A549 (cell line): ENCODE measurements around the gene TNS3. TPM values are rescaled to one million over a fixed set of nuclear protein-coding genes. Genes with fewer than 3 reads are reported as not detected.
A peak's percentile ranks its signal among the peaks of the same experiment; 100 is the strongest.

ENCODE experiments used
- ATAC-seq, 2 experiments: fragments of 200-7000 bp in 1 of 2; fragments of >200 bp in 1 of 2; cut with Nextera tagmentation in 1 of 2; cut with Tn5 transposase in 1 of 2; 3 replicates each; pipeline versions ENCODE4 v1.8.0 to v1.9.1; 2018 to 2020; ENCODE audit warnings: mild to moderate bottlenecking in 1 of 2, moderate library complexity in 1 of 2
- CTCF ChIA-PET: fragments of 300-600 bp; sonication (Branson Sonifier 250); formaldehyde crosslinking; extraction: SDS; loops from one replicate; lab custom pipeline; 2021; ENCODE audit warnings: antibody characterized with exemption, inconsistent platforms; lab: Yijun Ruan, JAX
- POLR2A ChIA-PET: fragments of 350-600 bp; formaldehyde crosslinking; extraction: SDS; loops from one replicate; lab custom pipeline; 2021; ENCODE audit warnings: antibody characterized with exemption, inconsistent platforms; lab: Yijun Ruan, JAX
- DNase-seq, 2 experiments: peaks; one replicate each; pipeline versions ENCODE4 v3.0.0 to v3.0.0-alpha.2; 2011 to 2016; ENCODE audit warnings: low read depth in 1 of 2, low spot score in 1 of 2
- FAIRE-seq: peaks from 2 replicates; lab custom pipeline; 2011; peaks lifted over from hg19 to GRCh38; lab: Jason Lieb, UNC
- H3K27ac ChIP-seq, 2 experiments: fragments of >200 bp; sonication (Bioruptor Twin); formaldehyde crosslinking; 3 replicates each; pipeline ENCODE4 v1.5.1; 2016 to 2017
- H3K4me1 ChIP-seq: fragments of >200 bp; sonication (Bioruptor Twin); formaldehyde crosslinking; 3 replicates; pipeline ENCODE4 v1.6.1; 2016
- H3K4me2 ChIP-seq: fragments of >200 bp; sonication (Bioruptor Twin); formaldehyde crosslinking; 3 replicates; pipeline ENCODE4 v1.6.1; 2016
- H3K4me3 ChIP-seq: fragments of >200 bp; sonication (Bioruptor Twin); formaldehyde crosslinking; 3 replicates; pipeline ENCODE4 v1.5.1; 2016
- H3K9me3 ChIP-seq: fragments of >200 bp; sonication (Bioruptor Twin); formaldehyde crosslinking; 3 replicates; pipeline ENCODE4 v1.6.1; 2016
- CBX2 ChIP-seq: fragments of 200-600 bp; sonication (generic); IDR thresholded peaks from 2 replicates; pipeline ENCODE4 v1.6.1; 2016; ENCODE audit warnings: low read depth, mild to moderate bottlenecking, borderline replicate concordance
- CTCF ChIP-seq: fragments of >200 bp; sonication (Bioruptor Twin); formaldehyde crosslinking; IDR thresholded peaks from 3 replicates; pipeline ENCODE4 v1.5.1; 2016
- E2F6 ChIP-seq: IDR thresholded peaks from 2 replicates; pipeline ENCODE4 v1.6.1; 2012; ENCODE audit warnings: low read depth, borderline replicate concordance
- EHF ChIP-seq: fragments of 250-450 bp; sonication (Bioruptor Pico); IDR thresholded peaks from 2 replicates; pipeline ENCODE4 v1.5.0; 2020; ENCODE audit warnings: mild to moderate bottlenecking
- EHMT2 ChIP-seq: fragments of 200-600 bp; sonication (generic); IDR thresholded peaks from 2 replicates; pipeline ENCODE4 v1.6.1; 2016; ENCODE audit warnings: antibody characterized with exemption, low read depth, mild to moderate bottlenecking, moderate library complexity
- EP300 ChIP-seq, 2 experiments: fragments of >200 bp; sonication (Bioruptor Twin); formaldehyde crosslinking; IDR thresholded peaks; 2 replicates in 1 of 2; 3 replicates in 1 of 2; pipeline ENCODE4 v1.6.1; 2016 to 2017
- ESRRA ChIP-seq: fragments of 150-350 bp; IDR thresholded peaks from 2 replicates; pipeline ENCODE4 v1.6.1; 2014; ENCODE audit warnings: mild to moderate bottlenecking, low read length, borderline replicate concordance
- FOSL2 ChIP-seq, 2 experiments: fragments of 450-650 bp in 1 of 2; fragments of >200 bp in 1 of 2; sonication (Bioruptor Twin) in 1 of 2; formaldehyde crosslinking; IDR thresholded peaks; 2 replicates each; pipeline versions ENCODE4 v1.5.0 to v1.6.1; 2016 to 2020; ENCODE audit warnings: mild to moderate bottlenecking in 1 of 2, moderate library complexity in 1 of 2
- FOXS1 ChIP-seq: fragments of 250-450 bp; sonication (Bioruptor Pico); IDR thresholded peaks from 2 replicates; pipeline ENCODE4 v1.5.0; 2020; ENCODE audit warnings: mild to moderate bottlenecking, moderate library complexity
- GATA3 ChIP-seq: IDR thresholded peaks from 2 replicates; pipeline ENCODE4 v1.6.1; 2012; ENCODE audit warnings: borderline replicate concordance
- HDAC2 ChIP-seq: fragments of 200-600 bp; sonication (generic); IDR thresholded peaks from 2 replicates; pipeline ENCODE4 v1.6.1; 2016
- HOXB5 ChIP-seq: fragments of 250-450 bp; sonication (Bioruptor Pico); IDR thresholded peaks from 2 replicates; pipeline ENCODE4 v1.5.0; 2020; ENCODE audit warnings: mild to moderate bottlenecking, moderate library complexity
- JUNB ChIP-seq: fragments of >200 bp; sonication (Bioruptor Twin); formaldehyde crosslinking; IDR thresholded peaks from 2 replicates; pipeline ENCODE4 v1.6.1; 2016
- NFE2L2 ChIP-seq: fragments of 150-350 bp; conservative IDR thresholded peaks from 2 replicates; pipeline ENCODE4 v1.6.1; 2014; ENCODE audit warnings: low read length
- PHF8 ChIP-seq: fragments of 200-600 bp; sonication (generic); IDR thresholded peaks from 2 replicates; pipeline ENCODE4 v1.6.1; 2016; ENCODE audit warnings: low read depth, mild to moderate bottlenecking, antibody characterized with exemption, moderate library complexity, borderline replicate concordance
- RNF2 ChIP-seq: fragments of 200-600 bp; sonication (generic); IDR thresholded peaks from 2 replicates; pipeline ENCODE4 v1.6.1; 2016; ENCODE audit warnings: low read depth, mild to moderate bottlenecking, antibody characterized with exemption, moderate library complexity, borderline replicate concordance
- TFCP2L1 ChIP-seq: fragments of 250-450 bp; sonication (Bioruptor Pico); IDR thresholded peaks from 2 replicates; pipeline ENCODE4 v1.5.0; 2021; ENCODE audit warnings: mild to moderate bottlenecking
- ZC3H11A ChIP-seq: fragments of 450-650 bp; IDR thresholded peaks from 2 replicates; pipeline ENCODE4 v1.6.1; 2014; ENCODE audit warnings: antibody characterized with exemption, mild to moderate bottlenecking
- WGBS: methylation state at CpG from one replicate; pipeline ENCODE4 v1.1.6; 2017; ENCODE audit errors: missing lambda C conversion rate; 5-methylcytosine and 5-hydroxymethylcytosine counted together
- polyA plus RNA-seq, 4 experiments: library from polyadenylated mRNA; depleted of rRNA in 3 of 4; stranded (reverse); fragments of >200 nt; fragmentation: RNase III in 1 of 4; extraction: RNeasy Plus Mini Kit Qiagen cat#74134 plus additional on column Dnase treatment in 1 of 4; gene quantifications; 2 replicates in 3 of 4; 3 replicates in 1 of 4; pipeline ENCODE4 v1.2.3, GENCODE V29; 2011 to 2017
- TF ChIP-seq, protein P1 (sequence below): IDR thresholded peaks from 2 replicates; pipeline ENCODE4 v1.6.1; 2012
- TF ChIP-seq, protein P2 (sequence below): fragments of 250-450 bp; sonication (Bioruptor Pico); IDR thresholded peaks from 2 replicates; pipeline ENCODE4 v1.5.0; 2021; ENCODE audit warnings: mild to moderate bottlenecking, moderate library complexity, borderline replicate concordance
- TF ChIP-seq, protein P3 (sequence below): fragments of 150-350 bp; IDR thresholded peaks from 2 replicates; pipeline ENCODE4 v1.6.1; 2014; ENCODE audit warnings: low read depth, mild to moderate bottlenecking, low read length
- TF ChIP-seq, protein P4 (sequence below): fragments of 450-650 bp; IDR thresholded peaks from 2 replicates; pipeline ENCODE4 v1.6.1; 2014; ENCODE audit warnings: antibody characterized with exemption
- TF ChIP-seq, protein P5 (sequence below): fragments of >200 bp; sonication (Bioruptor Twin); formaldehyde crosslinking; IDR thresholded peaks from 2 replicates; pipeline ENCODE4 v1.6.1; 2016

Gene TNS3
- polyA plus RNA-seq, 2 of the 4 experiments (the other 2 are of a cell fraction) = 107 to 134 TPM

GRCh38 chr7:47292832-47293309, 289.0 kb downstream of the TNS3 start:
- POLR2A ChIA-PET = no interaction called here
- Histone ChIP-seq H3K9me3 (no peaks in the 10 kb centered on the region), H3K4me2 (no peak overlapping the region), H3K27ac (peak overlapping the region in 1 of 2 experiments; percentile 77; a peak in 2 of 6 replicates), H3K4me3 (no peak overlapping the region)
- TF ChIP-seq FOSL2 (IDR thresholded peaks at IDR 0.05) = no peak
- no peak for TF ChIP-seq FOSL2 (CRISPR knock-in tag; IDR thresholded peaks at IDR 0.05)
- no peak for TF ChIP-seq NFE2L2
- TF ChIP-seq, all 56 proteins: peak for 0
- peaks cover 47% of the 10 kb centered on the region for H3K4me1 ChIP-seq
- no peak for DNase-seq
- no peak for FAIRE-seq
- ATAC-seq = no peak
- CTCF ChIA-PET = interaction anchor here (1.2 to 5.8 kb wide), 3 partner anchors 25 to 39 kb away, joined by 3 to 19 read pairs (median 4); no protein-coding TSS in a partner anchor
- WGBS = 75% methylated on average over 4 of the region's 4 CpGs

GRCh38 chr7:47291461-47292081, 290.3 kb downstream of the TNS3 start:
- POLR2A ChIA-PET = no interaction called here
- peak; percentile 43 to 56 for DNase-seq
- Histone ChIP-seq H3K4me3 (no peak overlapping the region), H3K27ac (peak overlapping the region; percentile 61 to 77), H3K4me1 (peaks cover 47% of the 10 kb centered on the region), H3K9me3 (no peaks in the 10 kb centered on the region), H3K4me2 (peak overlapping the region; percentile 55)
- CTCF ChIA-PET = interaction anchor here (5.8 kb wide), 1 partner anchor 26 kb away, joined by 19 read pairs; no protein-coding TSS in a partner anchor
- 30% methylated on average over 4 of the region's 4 CpGs for WGBS
- TF ChIP-seq GATA3 (no peak), FOSL2 (IDR thresholded peaks at IDR 0.05) (no peak), FOSL2 (CRISPR knock-in tag; IDR thresholded peaks at IDR 0.05) (peak; percentile 37), JUNB (peak; percentile 61), EP300 (IDR thresholded peaks at IDR 0.05) (0 out of 5 replicates have a peak, but pooled peaks of 1 of the 2 experiments have one; percentile 19)
- TF ChIP-seq, protein P1, sequence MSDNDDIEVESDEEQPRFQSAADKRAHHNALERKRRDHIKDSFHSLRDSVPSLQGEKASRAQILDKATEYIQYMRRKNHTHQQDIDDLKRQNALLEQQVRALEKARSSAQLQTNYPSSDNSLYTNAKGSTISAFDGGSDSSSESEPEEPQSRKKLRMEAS = peak; percentile 27; the same call in 1 of the 2 replicates
- TF ChIP-seq, protein P2, sequence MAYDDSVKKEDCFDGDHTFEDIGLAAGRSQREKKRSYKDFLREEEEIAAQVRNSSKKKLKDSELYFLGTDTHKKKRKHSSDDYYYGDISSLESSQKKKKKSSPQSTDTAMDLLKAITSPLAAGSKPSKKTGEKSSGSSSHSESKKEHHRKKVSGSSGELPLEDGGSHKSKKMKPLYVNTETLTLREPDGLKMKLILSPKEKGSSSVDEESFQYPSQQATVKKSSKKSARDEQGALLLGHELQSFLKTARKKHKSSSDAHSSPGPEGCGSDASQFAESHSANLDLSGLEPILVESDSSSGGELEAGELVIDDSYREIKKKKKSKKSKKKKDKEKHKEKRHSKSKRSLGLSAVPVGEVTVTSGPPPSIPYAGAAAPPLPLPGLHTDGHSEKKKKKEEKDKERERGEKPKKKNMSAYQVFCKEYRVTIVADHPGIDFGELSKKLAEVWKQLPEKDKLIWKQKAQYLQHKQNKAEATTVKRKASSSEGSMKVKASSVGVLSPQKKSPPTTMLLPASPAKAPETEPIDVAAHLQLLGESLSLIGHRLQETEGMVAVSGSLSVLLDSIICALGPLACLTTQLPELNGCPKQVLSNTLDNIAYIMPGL (CRISPR knock-in tag) = no peak
- FAIRE-seq = no peak
- peak; percentile 67 to 76 for ATAC-seq

DNA sequence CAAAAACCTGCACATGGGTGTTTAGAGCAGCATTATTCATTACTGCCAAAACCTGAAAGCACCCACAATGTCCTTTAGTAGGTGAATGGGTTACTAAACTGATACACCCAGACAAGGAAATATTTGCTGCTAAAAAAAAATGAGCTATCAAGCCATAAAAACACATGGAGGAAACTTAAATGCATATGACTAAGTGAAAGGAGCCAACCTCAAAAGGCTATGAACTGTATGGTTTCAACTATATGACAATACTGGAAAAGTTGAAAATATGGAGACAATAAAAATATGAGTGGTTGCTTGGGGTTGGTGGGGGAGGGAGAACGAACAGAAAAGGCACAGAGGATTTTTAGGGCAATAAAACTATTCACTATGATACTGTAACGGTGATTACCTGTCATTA, 291.0 kb downstream of the TNS3 start:
- POLR2A ChIA-PET = no interaction called here
- Histone ChIP-seq H3K27ac (peak overlapping the region; percentile 61 to 77; a peak in 5 of 6 replicates), H3K4me1 (peaks cover 47% of the 10 kb centered on the region), H3K9me3 (no peaks in the 10 kb centered on the region), H3K4me2 (peak overlapping the region; percentile 55; the same call in 2 of the 3 replicates), H3K4me3 (no peak overlapping the region)
- DNase-seq = no peak
- no peak for FAIRE-seq
- no peak for ATAC-seq
- TF ChIP-seq, protein P3, sequence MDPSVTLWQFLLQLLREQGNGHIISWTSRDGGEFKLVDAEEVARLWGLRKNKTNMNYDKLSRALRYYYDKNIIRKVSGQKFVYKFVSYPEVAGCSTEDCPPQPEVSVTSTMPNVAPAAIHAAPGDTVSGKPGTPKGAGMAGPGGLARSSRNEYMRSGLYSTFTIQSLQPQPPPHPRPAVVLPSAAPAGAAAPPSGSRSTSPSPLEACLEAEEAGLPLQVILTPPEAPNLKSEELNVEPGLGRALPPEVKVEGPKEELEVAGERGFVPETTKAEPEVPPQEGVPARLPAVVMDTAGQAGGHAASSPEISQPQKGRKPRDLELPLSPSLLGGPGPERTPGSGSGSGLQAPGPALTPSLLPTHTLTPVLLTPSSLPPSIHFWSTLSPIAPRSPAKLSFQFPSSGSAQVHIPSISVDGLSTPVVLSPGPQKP = no peak
- TF ChIP-seq, protein P4, sequence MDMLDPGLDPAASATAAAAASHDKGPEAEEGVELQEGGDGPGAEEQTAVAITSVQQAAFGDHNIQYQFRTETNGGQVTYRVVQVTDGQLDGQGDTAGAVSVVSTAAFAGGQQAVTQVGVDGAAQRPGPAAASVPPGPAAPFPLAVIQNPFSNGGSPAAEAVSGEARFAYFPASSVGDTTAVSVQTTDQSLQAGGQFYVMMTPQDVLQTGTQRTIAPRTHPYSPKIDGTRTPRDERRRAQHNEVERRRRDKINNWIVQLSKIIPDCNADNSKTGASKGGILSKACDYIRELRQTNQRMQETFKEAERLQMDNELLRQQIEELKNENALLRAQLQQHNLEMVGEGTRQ = no peak
- TF ChIP-seq ZC3H11A (no peak), CBX2 (no peak), ESRRA (no peak), E2F6 (no peak), JUNB (no peak), CTCF (no peak), EHMT2 (no peak), RNF2 (no peak), PHF8 (no peak), TFCP2L1 (no peak), FOXS1 (CRISPR knock-in tag) (no peak), HOXB5 (CRISPR knock-in tag) (no peak), HDAC2 (no peak), EHF (CRISPR knock-in tag) (no peak)
- TF ChIP-seq, protein P5, sequence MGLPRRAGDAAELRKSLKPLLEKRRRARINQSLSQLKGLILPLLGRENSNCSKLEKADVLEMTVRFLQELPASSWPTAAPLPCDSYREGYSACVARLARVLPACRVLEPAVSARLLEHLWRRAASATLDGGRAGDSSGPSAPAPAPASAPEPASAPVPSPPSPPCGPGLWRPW = no peak
- WGBS = 89% methylated on average over 2 of the region's 2 CpGs
- CTCF ChIA-PET = interaction anchor here (5.8 kb wide), 1 partner anchor 25 kb away, joined by 19 read pairs; no protein-coding TSS in a partner anchor
